Gastrocnemius medialis (tissue), 4 donors: ENCODE results near the gene OLFML2B. TPM values are rescaled to one million over a fixed set of nuclear protein-coding genes. Genes with fewer than 3 reads are reported as not detected.

Source experiments
- ATAC-seq, 2 donors: fragments of 150-250 bp; one replicate each; pipeline ENCODE4 v1.9.1; 2016
- DNase-seq, 2 donors: peaks; one replicate each; pipeline ENCODE4 v3.0.0-alpha.2; 2019
- H3K27ac ChIP-seq, 4 donors: fragments of 200-600 bp; sonication (generic); 1 replicate in 1 of 4; 2 replicates in 3 of 4; pipeline ENCODE4 v1.5.1; 2016 to 2018; ENCODE audit warnings: mild to moderate bottlenecking in 2 of 4, moderate library complexity in 1 of 4
- H3K27me3 ChIP-seq, 3 donors: fragments of 200-600 bp; sonication (generic) in 2 of 3; 1 replicate in 1 of 3; 2 replicates in 2 of 3; pipeline versions ENCODE4 v1.5.1 to v1.6.0; 2016 to 2019; ENCODE audit warnings: mild to moderate bottlenecking in 1 of 3, moderate library complexity in 1 of 3
- H3K36me3 ChIP-seq, 2 donors: fragments of 200-600 bp; sonication (generic) in 1 of 2; one replicate each; pipeline ENCODE4 v1.5.1; 2017 to 2018
- H3K4me1 ChIP-seq, 2 donors: fragments of 200-600 bp; sonication (generic) in 1 of 2; one replicate each; pipeline ENCODE4 v1.5.1; 2016 to 2017; ENCODE audit warnings: mild to moderate bottlenecking in 2 of 2
- H3K4me3 ChIP-seq, 4 donors: fragments of 200-600 bp; sonication (generic) in 3 of 4; 1 replicate in 1 of 4; 2 replicates in 3 of 4; pipeline ENCODE4 v1.5.1; 2016 to 2019; ENCODE audit warnings: mild to moderate bottlenecking in 2 of 4
- H3K9me3 ChIP-seq, 3 donors: fragments of 200-600 bp; sonication (generic) in 2 of 3; 1 replicate in 1 of 3; 2 replicates in 2 of 3; pipeline ENCODE4 v1.5.1; 2016 to 2019
- POLR2A ChIP-seq, 2 donors: fragments of 450-650 bp; IDR thresholded peaks; one replicate each; pipeline ENCODE4 v1.6.1; 2017; ENCODE audit warnings: antibody characterized with exemption in 2 of 2, mild to moderate bottlenecking in 2 of 2, moderate library complexity in 2 of 2
- in situ Hi-C, 4 donors: fragments of 200-750 bp; cut with MboI; loops; one replicate each; pipeline versions ENCODE4 v1.15.0 to v1.8.0; 2017; ENCODE audit warnings: low sequenced_read_pairs in 4 of 4
- intact Hi-C: fragments of 100-400 bp; cut with DNase I; formaldehyde crosslinking; loops from one replicate; pipeline ENCODE4 v1.15.1; 2023; ENCODE audit warnings: low total_unique reads
- total RNA-seq, 4 donors: library from RNA; depleted of rRNA; stranded (reverse); fragments of >200 nt; gene quantifications; one replicate each; pipeline versions ENCODE4 v1.1.0 to v1.2.3, GENCODE V29; 2016
- TF ChIP-seq, protein P1 (sequence below), 5 experiments: fragments of 450-650 bp in 3 of 5; fragments of 200-600 bp in 2 of 5; sonication (generic) in 2 of 5; IDR thresholded peaks in 4 of 5; conservative IDR thresholded peaks in 1 of 5; 1 replicate in 4 of 5; 2 replicates in 1 of 5; pipeline ENCODE4 v1.5.1; 2016 to 2019; ENCODE audit warnings: antibody characterized with exemption in 5 of 5, mild to moderate bottlenecking in 3 of 5, moderate library complexity in 3 of 5

OLFML2B gene
- total RNA-seq, 4 donors from 2014 or later = 0.68 to 6.6 (median 2.7) TPM

- no peak overlapping the region for H3K27ac ChIP-seq
- TF ChIP-seq POLR2A (IDR thresholded peaks at IDR 0.05) = no peak
- TF ChIP-seq, protein P1, sequence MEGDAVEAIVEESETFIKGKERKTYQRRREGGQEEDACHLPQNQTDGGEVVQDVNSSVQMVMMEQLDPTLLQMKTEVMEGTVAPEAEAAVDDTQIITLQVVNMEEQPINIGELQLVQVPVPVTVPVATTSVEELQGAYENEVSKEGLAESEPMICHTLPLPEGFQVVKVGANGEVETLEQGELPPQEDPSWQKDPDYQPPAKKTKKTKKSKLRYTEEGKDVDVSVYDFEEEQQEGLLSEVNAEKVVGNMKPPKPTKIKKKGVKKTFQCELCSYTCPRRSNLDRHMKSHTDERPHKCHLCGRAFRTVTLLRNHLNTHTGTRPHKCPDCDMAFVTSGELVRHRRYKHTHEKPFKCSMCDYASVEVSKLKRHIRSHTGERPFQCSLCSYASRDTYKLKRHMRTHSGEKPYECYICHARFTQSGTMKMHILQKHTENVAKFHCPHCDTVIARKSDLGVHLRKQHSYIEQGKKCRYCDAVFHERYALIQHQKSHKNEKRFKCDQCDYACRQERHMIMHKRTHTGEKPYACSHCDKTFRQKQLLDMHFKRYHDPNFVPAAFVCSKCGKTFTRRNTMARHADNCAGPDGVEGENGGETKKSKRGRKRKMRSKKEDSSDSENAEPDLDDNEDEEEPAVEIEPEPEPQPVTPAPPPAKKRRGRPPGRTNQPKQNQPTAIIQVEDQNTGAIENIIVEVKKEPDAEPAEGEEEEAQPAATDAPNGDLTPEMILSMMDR (IDR thresholded peaks at IDR 0.05 in 4 of 5, conservative IDR thresholded peaks at IDR 0.05 in 1 of 5) = no peak
- intact Hi-C loops (no loop called here), in situ Hi-C loops (no loop called here)
- H3K4me3 ChIP-seq = no peak overlapping the region
- ATAC-seq (no peak), DNase-seq (no peak)
- H3K36me3 ChIP-seq = no peaks in the 10 kb centered on the region
- H3K9me3 ChIP-seq = no peaks in the 10 kb centered on the region
- H3K27me3 ChIP-seq = no peaks in the 10 kb centered on the region
- H3K4me1 ChIP-seq = no peaks in the 10 kb centered on the region
These were observed 26.5 kb downstream of the OLFML2B start for GRCh38 chr1:161997152-161997551.

- Histone ChIP-seq H3K4me3 (peak overlapping the region in 1 of 4 donors; percentile 13), H3K9me3 (no peaks in the 10 kb centered on the region), H3K4me1 (no peaks in the 10 kb centered on the region), H3K36me3 (no peaks in the 10 kb centered on the region), H3K27ac (no peak overlapping the region), H3K27me3 (no peaks in the 10 kb centered on the region)
- DNase-seq (no peak), ATAC-seq (no peak)
- no peak for TF ChIP-seq POLR2A (IDR thresholded peaks at IDR 0.05)
- TF ChIP-seq, protein P1 (IDR thresholded peaks at IDR 0.05 in 4 of 5, conservative IDR thresholded peaks at IDR 0.05 in 1 of 5) = no peak
- intact Hi-C loops = no loop called here
- in situ Hi-C loops = no loop called here
These were observed 29.4 kb downstream of the OLFML2B start for GRCh38 chr1:161994175-161994668.

DNA sequence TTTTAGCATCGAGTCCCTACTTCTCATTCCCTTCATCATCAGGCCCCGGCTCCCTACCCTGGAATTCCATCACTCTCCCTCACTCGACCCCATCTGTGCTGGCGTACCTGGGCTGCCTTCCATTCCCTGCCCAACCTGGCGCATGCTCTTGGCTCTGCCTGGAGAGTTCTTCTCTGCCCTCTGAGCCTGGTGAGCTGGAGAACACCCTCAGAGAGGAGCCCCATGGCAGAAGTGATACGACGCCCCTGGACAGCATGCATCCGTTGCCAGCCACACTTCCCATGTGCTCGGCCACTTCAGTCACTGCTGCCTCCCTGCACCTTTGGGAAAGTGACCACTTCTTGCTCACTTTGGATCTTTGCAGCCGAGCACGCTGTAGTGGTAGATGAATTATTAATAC, 30.1 kb downstream of the OLFML2B start:
- in situ Hi-C loops = no loop called here
- intact Hi-C loops = no loop called here
- TF ChIP-seq, protein P1 (IDR thresholded peaks at IDR 0.05 in 4 of 5, conservative IDR thresholded peaks at IDR 0.05 in 1 of 5) = no peak
- TF ChIP-seq POLR2A (IDR thresholded peaks at IDR 0.05) = no peak
- Histone ChIP-seq H3K27ac (no peak overlapping the region), H3K4me1 (no peaks in the 10 kb centered on the region), H3K36me3 (no peaks in the 10 kb centered on the region), H3K9me3 (no peaks in the 10 kb centered on the region), H3K4me3 (no peak overlapping the region), H3K27me3 (no peaks in the 10 kb centered on the region)
- no peak for DNase-seq
- no peak for ATAC-seq

DNA sequence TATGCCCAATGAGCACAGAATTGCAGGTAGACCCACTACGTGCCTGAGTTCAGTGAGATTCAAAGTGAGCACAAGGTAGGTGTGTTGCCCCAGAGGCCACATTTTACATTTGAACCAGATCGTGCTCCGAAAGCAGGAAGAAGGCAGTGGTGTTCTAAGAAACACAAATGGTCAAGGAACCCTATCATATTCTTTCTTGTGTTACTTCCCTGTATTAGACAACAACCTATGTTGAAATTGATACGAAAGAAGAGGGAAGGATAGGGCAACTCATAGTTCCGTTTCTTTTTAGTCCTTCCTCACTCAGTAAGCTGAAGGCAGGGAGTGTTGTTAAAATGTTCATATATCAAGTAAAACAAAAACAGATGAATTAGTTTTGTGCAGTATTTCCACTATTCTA, 33.9 kb downstream of the OLFML2B start:
- Histone ChIP-seq H3K4me1 (no peaks in the 10 kb centered on the region), H3K4me3 (no peak overlapping the region), H3K9me3 (no peaks in the 10 kb centered on the region), H3K27me3 (no peaks in the 10 kb centered on the region), H3K36me3 (no peaks in the 10 kb centered on the region), H3K27ac (no peak overlapping the region)
- in situ Hi-C loops (no loop called here), intact Hi-C loops (no loop called here)
- ATAC-seq (no peak), DNase-seq (no peak)
- TF ChIP-seq, protein P1 (IDR thresholded peaks at IDR 0.05 in 4 of 5, conservative IDR thresholded peaks at IDR 0.05 in 1 of 5) = no peak
- TF ChIP-seq POLR2A (IDR thresholded peaks at IDR 0.05) = no peak

DNA sequence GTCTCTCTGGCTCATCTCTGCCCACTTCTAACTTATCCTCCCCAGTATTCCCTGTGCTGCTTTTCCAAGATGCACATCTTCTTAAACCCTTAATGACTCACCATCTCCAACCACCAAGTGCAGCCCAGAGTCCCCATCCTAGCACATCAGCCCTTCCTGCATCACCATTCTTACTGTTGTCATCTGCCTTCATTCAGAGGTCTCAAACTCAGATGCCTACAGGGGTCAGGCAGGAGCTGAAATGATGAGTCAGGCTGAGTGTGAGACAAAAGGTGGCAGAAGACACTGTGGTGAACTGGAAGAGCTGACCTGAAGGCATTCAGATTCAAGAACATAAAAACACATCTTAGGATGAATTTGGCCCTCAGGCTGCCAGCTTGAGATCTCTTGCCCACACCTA, 34.6 kb downstream of the OLFML2B start:
- ATAC-seq = no peak
- Histone ChIP-seq H3K27ac (no peak overlapping the region), H3K36me3 (no peaks in the 10 kb centered on the region), H3K4me3 (no peak overlapping the region), H3K9me3 (no peaks in the 10 kb centered on the region), H3K4me1 (no peaks in the 10 kb centered on the region), H3K27me3 (no peaks in the 10 kb centered on the region)
- DNase-seq = no peak
- intact Hi-C loops (no loop called here), in situ Hi-C loops (no loop called here)
- TF ChIP-seq, protein P1 (IDR thresholded peaks at IDR 0.05 in 4 of 5, conservative IDR thresholded peaks at IDR 0.05 in 1 of 5) = no peak
- no peak for TF ChIP-seq POLR2A (IDR thresholded peaks at IDR 0.05)
